HG03025 (cell line): ENCODE data around the gene HDX.
"Not testable (repeated sequence)": the region's sequence is repeated elsewhere in the genome, so short reads cannot be mapped to it uniquely, and the experiment has no call there.

Source experiments
- ATAC-seq: cut with Tn5 transposase; IDR thresholded peaks from one replicate; pipeline ENCODE4 v1.9.1; 2021; ENCODE audit warnings: mild to moderate bottlenecking, moderate library complexity; ENCODE audit not compliant: unreplicated experiment, low FRiP score

The HDX gene

GRCh38 chrX:84340968-84341367, 161.3 kb downstream of the HDX start:
- ATAC-seq = no peak

DNA sequence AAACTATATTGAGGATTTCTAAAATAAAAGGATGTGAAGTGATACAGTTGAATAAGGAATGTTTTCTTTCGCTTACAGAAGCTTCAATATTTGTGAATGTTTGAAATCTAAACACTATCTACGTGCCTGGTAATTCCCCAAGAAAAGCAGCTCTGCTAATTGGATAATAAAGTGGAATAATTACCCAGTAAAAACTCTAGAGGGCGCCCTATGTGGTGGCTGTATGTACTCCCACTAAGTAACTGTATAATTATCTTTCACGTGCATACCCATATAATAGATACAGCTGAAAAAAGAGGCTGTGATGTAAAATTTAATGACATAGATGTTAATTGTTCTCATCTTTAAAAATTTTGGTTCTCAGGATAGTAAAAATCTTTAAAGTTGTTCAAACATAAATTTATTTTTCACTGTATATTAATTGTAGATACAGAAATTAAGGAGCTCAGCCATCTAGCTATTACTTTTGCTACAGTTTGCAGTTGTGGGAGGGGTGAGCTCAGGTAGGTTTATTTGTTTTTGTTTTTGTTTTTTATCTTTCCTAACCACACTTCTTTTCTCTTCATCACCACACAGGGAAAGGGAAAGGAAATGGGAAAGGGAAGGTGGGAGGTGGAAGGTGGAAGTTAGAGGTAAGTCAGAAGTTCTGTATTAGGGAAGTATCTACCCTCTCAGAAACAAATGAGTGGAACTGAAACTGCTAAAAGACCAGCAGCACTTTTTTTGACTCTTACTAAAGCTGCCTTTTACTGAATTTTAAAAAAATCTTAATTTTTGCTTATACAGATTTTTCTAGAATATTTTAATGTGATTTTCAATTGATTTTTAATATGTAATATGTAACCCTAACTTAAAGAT, 162.5 kb downstream of the HDX start:
- ATAC-seq = no peak

GRCh38 chrX:84336646-84337045, 165.6 kb downstream of the HDX start:
- no peak for ATAC-seq

- no peak for ATAC-seq
Observed at GRCh38 chrX:84335121-84335520, 167.1 kb downstream of the HDX start.

- ATAC-seq = no peak
Observed at GRCh38 chrX:84322083-84322827, 180.0 kb downstream of the HDX start.

DNA sequence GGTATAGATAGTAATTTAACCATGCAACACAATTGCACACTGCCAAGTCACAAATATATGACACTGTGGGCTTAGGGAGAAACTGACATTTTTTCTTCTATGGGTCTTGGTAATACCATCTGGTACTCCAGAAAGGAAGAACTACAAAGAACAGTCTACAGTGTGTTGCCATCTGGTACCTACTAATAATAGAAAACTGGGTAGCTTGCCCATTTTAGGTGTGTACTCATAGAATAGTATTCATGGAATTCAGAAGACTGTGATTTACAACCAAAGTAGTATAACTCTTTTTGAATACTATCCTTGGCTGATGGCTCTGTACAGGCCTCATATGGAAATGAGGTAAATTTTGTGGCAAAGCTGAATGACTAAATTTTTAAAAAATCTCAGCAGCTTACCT, 181.6 kb downstream of the HDX start:
- no peak for ATAC-seq

GRCh38 chrX:84320023-84320422, 182.2 kb downstream of the HDX start:
- ATAC-seq = no peak

DNA sequence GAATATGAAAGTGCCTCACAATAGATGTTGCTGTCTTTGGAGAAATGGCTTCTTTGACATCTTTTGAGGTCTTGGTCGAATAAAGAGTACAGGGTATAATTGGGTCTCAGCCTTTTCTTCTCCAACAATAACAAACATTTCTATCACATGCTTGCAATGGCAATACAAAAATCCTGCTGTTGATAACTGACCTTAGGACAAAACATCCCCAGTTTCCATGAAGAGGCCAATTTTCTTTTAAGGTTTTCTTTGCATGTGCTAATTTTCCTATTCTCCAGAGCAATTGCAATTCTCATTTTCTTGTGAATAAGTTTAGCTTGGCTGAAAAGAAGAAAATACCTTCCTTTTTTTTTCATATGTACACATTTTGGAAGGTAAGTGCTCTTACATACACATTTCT, 183.6 kb downstream of the HDX start:
- ATAC-seq = no peak

- ATAC-seq = not testable (repeated sequence)
Observed at GRCh38 chrX:84315946-84316345, 186.3 kb downstream of the HDX start.
